ENCODE data around the gene ATP10A. TPM values are rescaled to one million over a fixed set of nuclear protein-coding genes. Genes with fewer than 3 reads are reported as not detected.

Gene ATP10A
- total RNA-seq, 1 experiment from 2014 or later, result not detected

DNA sequence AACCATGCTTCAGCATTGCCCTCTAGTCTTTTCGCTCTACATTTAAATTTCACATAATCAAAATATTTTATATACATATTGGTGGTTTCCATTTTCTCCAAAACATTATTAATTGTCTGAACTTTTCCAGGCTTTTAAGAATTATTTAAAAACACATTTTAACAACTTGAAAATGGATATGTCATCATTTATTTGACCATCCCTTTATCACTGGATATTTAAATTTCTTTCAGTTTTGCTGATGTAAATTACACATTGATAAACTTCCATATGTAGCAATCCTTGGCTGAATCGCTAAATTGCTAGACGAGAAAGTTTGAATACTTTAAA lies 146.0 kb downstream of the ATP10A start:
- H3K36me3 Mint-ChIP-seq (ENCODE audit: insufficient read depth, unreplicated experiment), result no peaks in the 10 kb centered on the region
- no TSS peak for BruUV-seq (replicated peaks)
- ChIA-PET POLR2A (no interaction called here), CTCF (no interaction called here)
- no peaks in the 10 kb centered on the region for H3K4me1 Mint-ChIP-seq (ENCODE audit: insufficient read depth, unreplicated experiment)
- no peaks in the 10 kb centered on the region for H3K27me3 Mint-ChIP-seq (ENCODE audit: insufficient read depth, unreplicated experiment)
- no peak overlapping the region for H3K27ac Mint-ChIP-seq (ENCODE audit: low read depth, unreplicated experiment)
- TF ChIP-seq, protein P1, sequence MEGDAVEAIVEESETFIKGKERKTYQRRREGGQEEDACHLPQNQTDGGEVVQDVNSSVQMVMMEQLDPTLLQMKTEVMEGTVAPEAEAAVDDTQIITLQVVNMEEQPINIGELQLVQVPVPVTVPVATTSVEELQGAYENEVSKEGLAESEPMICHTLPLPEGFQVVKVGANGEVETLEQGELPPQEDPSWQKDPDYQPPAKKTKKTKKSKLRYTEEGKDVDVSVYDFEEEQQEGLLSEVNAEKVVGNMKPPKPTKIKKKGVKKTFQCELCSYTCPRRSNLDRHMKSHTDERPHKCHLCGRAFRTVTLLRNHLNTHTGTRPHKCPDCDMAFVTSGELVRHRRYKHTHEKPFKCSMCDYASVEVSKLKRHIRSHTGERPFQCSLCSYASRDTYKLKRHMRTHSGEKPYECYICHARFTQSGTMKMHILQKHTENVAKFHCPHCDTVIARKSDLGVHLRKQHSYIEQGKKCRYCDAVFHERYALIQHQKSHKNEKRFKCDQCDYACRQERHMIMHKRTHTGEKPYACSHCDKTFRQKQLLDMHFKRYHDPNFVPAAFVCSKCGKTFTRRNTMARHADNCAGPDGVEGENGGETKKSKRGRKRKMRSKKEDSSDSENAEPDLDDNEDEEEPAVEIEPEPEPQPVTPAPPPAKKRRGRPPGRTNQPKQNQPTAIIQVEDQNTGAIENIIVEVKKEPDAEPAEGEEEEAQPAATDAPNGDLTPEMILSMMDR (IDR thresholded peaks at IDR 0.05; ENCODE audit: unreplicated experiment), result no peak
- no peaks in the 10 kb centered on the region for H3K9me3 Mint-ChIP-seq (ENCODE audit: unreplicated experiment)
- intact Hi-C loops (cut with micrococcal nuclease), result no loop called here
- H3K4me3 Mint-ChIP-seq (ENCODE audit: unreplicated experiment), result no peak overlapping the region
- no peak for DNase-seq (ENCODE audit: unreplicated experiment)

DNA sequence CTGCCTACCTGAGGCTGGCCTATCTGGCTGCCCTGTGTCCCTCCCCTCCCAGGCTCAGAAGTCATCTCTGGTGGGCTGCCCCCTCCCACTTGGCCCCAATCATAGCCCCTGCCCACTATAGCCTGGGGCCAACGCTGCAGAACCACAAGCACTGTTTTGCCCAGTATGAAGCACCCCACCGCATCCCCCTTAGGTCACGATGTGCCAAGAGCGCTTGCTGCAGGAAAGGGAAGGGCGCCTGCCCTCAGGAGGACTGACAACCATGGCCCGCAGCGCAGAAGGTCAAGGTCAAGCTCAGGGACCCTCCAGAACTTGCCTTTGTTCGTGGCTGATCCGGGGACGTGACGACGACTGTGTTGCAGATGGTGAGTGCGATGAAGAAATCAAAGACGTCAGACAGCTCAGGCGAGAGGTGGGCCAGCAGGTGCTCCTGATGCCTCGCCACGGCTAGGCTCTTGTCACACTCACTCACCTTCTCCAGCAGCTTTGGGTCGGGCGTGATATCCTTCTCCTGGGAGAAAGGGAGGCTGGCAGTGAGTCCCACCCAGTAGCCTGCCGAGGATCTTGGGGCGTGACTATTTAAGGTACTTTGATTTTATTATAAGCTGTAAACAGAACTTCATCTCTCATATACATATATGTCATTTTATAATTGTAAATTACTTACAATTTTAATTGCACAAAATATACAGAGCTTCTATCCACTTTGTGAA lies 146.6 kb downstream of the ATP10A start:
- no peak overlapping the region for H3K4me3 Mint-ChIP-seq (ENCODE audit: unreplicated experiment)
- POLR2A ChIA-PET, result no interaction called here
- TF ChIP-seq, protein P1 (IDR thresholded peaks at IDR 0.05; ENCODE audit: unreplicated experiment), result no peak
- CTCF ChIA-PET, result no interaction called here
- no peak for DNase-seq (ENCODE audit: unreplicated experiment)
- no peaks in the 10 kb centered on the region for H3K36me3 Mint-ChIP-seq (ENCODE audit: insufficient read depth, unreplicated experiment)
- intact Hi-C loops (cut with micrococcal nuclease), result no loop called here
- H3K27me3 Mint-ChIP-seq (ENCODE audit: insufficient read depth, unreplicated experiment), result no peaks in the 10 kb centered on the region
- H3K9me3 Mint-ChIP-seq (ENCODE audit: unreplicated experiment), result no peaks in the 10 kb centered on the region
- H3K4me1 Mint-ChIP-seq (ENCODE audit: insufficient read depth, unreplicated experiment), result no peaks in the 10 kb centered on the region
- BruUV-seq (replicated peaks), result no TSS peak
- H3K27ac Mint-ChIP-seq (ENCODE audit: low read depth, unreplicated experiment), result no peak overlapping the region

DNA sequence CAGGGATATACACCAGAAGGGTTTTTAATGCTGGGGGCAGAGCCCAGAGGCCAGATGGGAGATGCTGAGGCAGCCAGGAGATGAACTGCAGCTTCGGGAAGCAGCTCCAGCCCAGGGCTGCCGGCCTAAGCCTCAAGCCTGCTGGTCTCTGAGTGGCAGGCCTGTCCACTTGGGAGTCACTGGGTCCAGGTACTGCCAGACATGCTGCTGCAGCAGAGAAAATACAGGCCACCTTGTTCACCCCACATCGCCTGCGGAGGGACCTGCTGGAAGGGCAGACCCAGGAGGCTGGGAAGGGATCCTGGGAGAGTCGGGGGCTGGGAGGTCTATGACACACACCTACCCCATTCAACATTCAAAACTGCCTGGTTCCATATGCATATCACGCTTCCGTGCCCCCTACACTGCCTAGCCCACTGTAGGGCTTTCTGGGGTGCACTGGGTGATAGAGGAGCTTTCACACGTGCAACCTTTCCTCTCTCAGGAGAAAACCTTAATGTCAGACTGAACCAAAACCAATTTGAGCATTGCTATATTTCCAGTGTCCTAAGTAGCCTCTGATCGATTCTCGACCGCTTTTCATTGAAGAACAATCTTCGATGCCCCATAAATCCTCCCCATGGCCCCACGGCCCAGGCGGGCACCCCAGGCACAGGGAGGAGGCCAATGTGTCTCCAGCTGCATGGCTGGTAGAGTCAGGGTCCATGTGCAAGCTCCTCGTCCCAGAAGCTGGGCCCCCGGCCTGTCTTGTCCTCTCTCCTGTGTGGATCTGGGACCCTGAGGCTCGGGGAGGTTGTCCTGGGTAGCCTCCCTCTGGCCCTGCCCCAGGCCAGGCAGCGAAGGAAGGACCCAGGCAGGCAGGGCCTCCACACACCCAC lies 147.4 kb downstream of the ATP10A start:
- Mint-ChIP-seq H3K36me3 (ENCODE audit: insufficient read depth, unreplicated experiment) (no peaks in the 10 kb centered on the region), H3K27ac (ENCODE audit: low read depth, unreplicated experiment) (no peak overlapping the region), H3K4me3 (ENCODE audit: unreplicated experiment) (no peak overlapping the region), H3K9me3 (ENCODE audit: unreplicated experiment) (no peaks in the 10 kb centered on the region), H3K4me1 (ENCODE audit: insufficient read depth, unreplicated experiment) (no peaks in the 10 kb centered on the region), H3K27me3 (ENCODE audit: insufficient read depth, unreplicated experiment) (no peaks in the 10 kb centered on the region)
- no TSS peak for BruUV-seq (replicated peaks)
- intact Hi-C loops (cut with micrococcal nuclease), result no loop called here
- POLR2A ChIA-PET, result no interaction called here
- DNase-seq (ENCODE audit: unreplicated experiment), result no peak
- CTCF ChIA-PET, result no interaction called here
- TF ChIP-seq, protein P1 (IDR thresholded peaks at IDR 0.05; ENCODE audit: unreplicated experiment), result no peak

DNA sequence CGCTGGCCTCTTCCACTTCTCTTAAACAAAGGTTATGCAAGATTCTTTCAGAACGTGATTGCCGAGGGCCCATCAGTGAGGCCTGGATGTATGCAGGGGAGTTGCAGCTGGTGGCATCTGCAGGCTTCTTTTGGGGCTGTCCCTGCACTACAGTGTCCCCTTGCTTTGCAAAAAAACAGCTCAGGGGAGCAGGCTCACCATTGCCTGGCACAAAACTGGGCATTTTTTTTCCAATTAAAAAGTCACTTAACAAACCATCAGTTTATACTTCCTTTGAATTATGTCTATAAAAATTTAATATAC lies 148.6 kb downstream of the ATP10A start:
- H3K9me3 Mint-ChIP-seq (ENCODE audit: unreplicated experiment), result no peaks in the 10 kb centered on the region
- no peak overlapping the region for H3K27ac Mint-ChIP-seq (ENCODE audit: low read depth, unreplicated experiment)
- no peaks in the 10 kb centered on the region for H3K36me3 Mint-ChIP-seq (ENCODE audit: insufficient read depth, unreplicated experiment)
- H3K4me3 Mint-ChIP-seq (ENCODE audit: unreplicated experiment), result no peak overlapping the region
- DNase-seq (ENCODE audit: unreplicated experiment), result no peak
- no peaks in the 10 kb centered on the region for H3K4me1 Mint-ChIP-seq (ENCODE audit: insufficient read depth, unreplicated experiment)
- intact Hi-C loops (cut with micrococcal nuclease), result no loop called here
- POLR2A ChIA-PET, result no interaction called here
- H3K27me3 Mint-ChIP-seq (ENCODE audit: insufficient read depth, unreplicated experiment), result no peaks in the 10 kb centered on the region
- TF ChIP-seq, protein P1 (IDR thresholded peaks at IDR 0.05; ENCODE audit: unreplicated experiment), result no peak
- CTCF ChIA-PET, result no interaction called here
- BruUV-seq (replicated peaks), result no TSS peak
